ENCODE measurements around the gene PAK6. TPM values are rescaled to one million over a fixed set of nuclear protein-coding genes. Genes with fewer than 3 reads are reported as not detected.

PAK6 gene
- total RNA-seq, 1 donor from 2014 or later: 13.2 TPM

- no peak overlapping the region for H3K27ac Mint-ChIP-seq
- no peak for DNase-seq (ENCODE audit: low spot score, unreplicated experiment)
- no peak for TF ChIP-seq CTCF (IDR thresholded peaks at IDR 0.05; ENCODE audit: unreplicated experiment)
- H3K4me1 Mint-ChIP-seq (ENCODE audit: low read depth): peaks cover 4% of the 10 kb centered on the region
- H3K36me3 Mint-ChIP-seq (ENCODE audit: insufficient read depth): peaks cover 2% of the 10 kb centered on the region
- peaks cover 14% of the 10 kb centered on the region for H3K27me3 Mint-ChIP-seq
- H3K9me3 Mint-ChIP-seq (ENCODE audit: low read depth): no peaks in the 10 kb centered on the region
- H3K4me3 Mint-ChIP-seq (ENCODE audit: low read depth): no peak overlapping the region
Observed at GRCh38 chr15:40257656-40258450, 19.0 kb downstream of the PAK6 start.

- Mint-ChIP-seq H3K27me3 (peaks cover 10% of the 10 kb centered on the region), H3K36me3 (ENCODE audit: insufficient read depth) (peaks cover 2% of the 10 kb centered on the region), H3K27ac (no peak overlapping the region), H3K9me3 (ENCODE audit: low read depth) (no peaks in the 10 kb centered on the region), H3K4me3 (ENCODE audit: low read depth) (no peak overlapping the region), H3K4me1 (ENCODE audit: low read depth) (no peaks in the 10 kb centered on the region)
- DNase-seq (ENCODE audit: low spot score, unreplicated experiment): no peak
- no peak for TF ChIP-seq CTCF (IDR thresholded peaks at IDR 0.05; ENCODE audit: unreplicated experiment)
Observed at GRCh38 chr15:40258544-40258943, 19.7 kb downstream of the PAK6 start.

GRCh38 chr15:40259021-40259420 is 20.2 kb downstream of the PAK6 start:
- TF ChIP-seq CTCF (IDR thresholded peaks at IDR 0.05; ENCODE audit: unreplicated experiment): no peak
- no peaks in the 10 kb centered on the region for H3K4me1 Mint-ChIP-seq (ENCODE audit: low read depth)
- no peak overlapping the region for H3K27ac Mint-ChIP-seq

GRCh38 chr15:40263024-40263754 is 24.3 kb downstream of the PAK6 start:
- H3K27me3 Mint-ChIP-seq: no peaks in the 10 kb centered on the region
- H3K36me3 Mint-ChIP-seq (ENCODE audit: insufficient read depth): peaks cover 2% of the 10 kb centered on the region
- no peaks in the 10 kb centered on the region for H3K4me1 Mint-ChIP-seq (ENCODE audit: low read depth)
- H3K27ac Mint-ChIP-seq: no peak overlapping the region
- TF ChIP-seq CTCF (IDR thresholded peaks at IDR 0.05; ENCODE audit: unreplicated experiment): no peak
- H3K4me3 Mint-ChIP-seq (ENCODE audit: low read depth): no peak overlapping the region
- H3K9me3 Mint-ChIP-seq (ENCODE audit: low read depth): no peaks in the 10 kb centered on the region
- no peak for DNase-seq (ENCODE audit: low spot score, unreplicated experiment)

More at GRCh38 chr15:40259021-40259420, 20.2 kb downstream of the PAK6 start:
- DNase-seq (ENCODE audit: low spot score, unreplicated experiment): no peak
- Mint-ChIP-seq H3K27me3 (peaks cover 5% of the 10 kb centered on the region), H3K9me3 (ENCODE audit: low read depth) (no peaks in the 10 kb centered on the region), H3K4me3 (ENCODE audit: low read depth) (no peak overlapping the region), H3K36me3 (ENCODE audit: insufficient read depth) (peaks cover 2% of the 10 kb centered on the region)

- H3K4me3 Mint-ChIP-seq (ENCODE audit: low read depth): no peak overlapping the region
- H3K27ac Mint-ChIP-seq: no peak overlapping the region
- TF ChIP-seq CTCF (IDR thresholded peaks at IDR 0.05; ENCODE audit: unreplicated experiment): no peak
- H3K36me3 Mint-ChIP-seq (ENCODE audit: insufficient read depth): peaks cover 5% of the 10 kb centered on the region
- no peak for DNase-seq (ENCODE audit: low spot score, unreplicated experiment)
- no peaks in the 10 kb centered on the region for H3K27me3 Mint-ChIP-seq
- no peaks in the 10 kb centered on the region for H3K9me3 Mint-ChIP-seq (ENCODE audit: low read depth)
- H3K4me1 Mint-ChIP-seq (ENCODE audit: low read depth): no peaks in the 10 kb centered on the region
Observed at GRCh38 chr15:40264321-40265153, 25.7 kb downstream of the PAK6 start.

All from progenitor cell of endocrine pancreas (in vitro differentiated cells).